Measurements from ENCODE around the gene PTH2R.

The PTH2R gene
- 0 to 0.39 (median 0.13) reads per million in 9 experiments for total RNA-seq

DNA sequence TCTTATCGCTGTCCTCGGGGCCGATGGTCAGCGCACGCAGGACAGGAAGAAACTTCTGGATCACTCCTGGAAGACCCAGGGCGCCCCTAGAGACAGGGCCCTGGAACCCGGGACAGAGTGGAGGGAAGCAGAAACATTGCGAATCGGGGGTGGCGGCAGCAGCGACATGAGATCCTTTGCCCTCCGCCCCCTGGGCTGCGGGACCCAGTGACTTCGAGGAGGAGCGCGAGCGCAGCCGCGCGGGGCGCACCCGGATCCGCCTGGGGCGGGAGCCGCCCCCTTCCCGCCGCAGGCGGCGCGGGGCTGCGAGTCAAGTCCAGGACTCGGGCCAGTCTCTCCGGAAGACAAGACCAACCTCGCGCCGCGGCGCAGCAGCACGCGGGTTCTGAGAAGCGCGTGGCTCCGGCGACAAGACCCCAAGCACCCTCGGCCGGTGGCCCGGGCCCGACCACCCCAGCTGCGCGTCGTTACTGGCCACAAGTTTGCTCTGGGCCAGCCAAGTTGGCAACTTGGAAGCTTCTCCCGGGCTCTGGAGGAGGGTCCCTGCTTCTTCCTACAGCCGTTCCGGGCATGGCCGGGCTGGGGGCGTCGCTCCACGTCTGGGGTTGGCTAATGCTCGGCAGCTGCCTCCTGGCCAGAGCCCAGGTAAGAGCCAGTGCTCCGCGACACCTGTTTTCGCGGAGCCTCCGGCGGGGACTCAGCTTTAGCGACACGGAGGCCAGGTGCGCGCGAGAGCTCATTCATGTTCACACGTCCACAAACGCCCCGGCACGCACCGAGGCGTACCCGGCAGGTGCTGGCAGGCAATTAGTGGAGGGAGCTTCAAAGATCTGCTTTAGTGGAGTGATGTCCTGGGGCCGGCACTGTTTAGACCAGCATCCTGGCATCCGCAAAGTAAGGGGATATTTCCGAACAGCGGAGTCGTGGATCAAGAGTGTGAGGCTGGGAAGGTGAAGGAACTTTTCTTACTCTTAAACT lies at the start of gene PTH2R:
TSS of gene PTH2R (plus strand) at position 319 of the 978 bp plus-strand sequence. CDS start at position 571, 252 bp downstream.
- no peak for DNase-seq
- no peak within 1 kb of the TSS for H3K27ac Mint-ChIP-seq
- H3K4me1 Mint-ChIP-seq (ENCODE audit: low read depth in 2 of 2), result peaks cover 0 to 2% of the 10 kb centered on the region in 2 donors

DNA sequence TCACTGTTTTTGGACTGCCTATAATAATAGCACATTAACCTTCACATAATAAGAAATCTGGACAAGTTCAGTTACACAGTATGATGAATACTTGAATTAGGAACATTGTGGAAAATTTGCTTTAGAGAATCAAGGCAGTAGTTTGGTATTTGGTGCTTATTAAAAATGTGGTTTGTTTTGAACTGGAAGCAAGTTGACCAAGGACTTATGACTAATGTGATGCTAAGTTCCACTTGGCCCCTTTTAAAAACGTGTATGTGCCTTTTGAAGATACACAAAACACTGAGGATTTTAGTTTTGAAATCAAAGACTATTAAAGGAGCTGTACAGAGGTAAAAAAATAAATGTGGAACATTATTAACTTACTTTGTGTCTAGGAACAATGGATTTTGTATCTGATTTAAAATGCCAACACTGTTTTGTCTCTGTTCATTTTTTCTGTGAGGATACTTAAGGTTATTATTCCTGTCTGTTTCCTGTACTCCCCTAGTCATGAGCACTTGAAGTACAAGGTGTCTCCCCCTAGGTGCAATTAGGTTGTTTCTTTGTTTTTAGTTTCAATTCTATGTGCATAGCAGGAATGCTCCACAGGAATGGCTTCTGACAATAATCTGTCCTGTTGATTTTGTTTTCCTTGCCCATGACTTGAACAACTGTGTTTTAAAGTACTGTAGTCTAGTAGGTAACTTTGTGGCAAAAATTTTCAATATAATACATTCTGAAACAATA lies 49.6 kb upstream of the PTH2R start:
- Mint-ChIP-seq H3K27me3 (no peaks in the 10 kb centered on the region), H3K27ac (peak overlapping the region; percentile 17 to 70), H3K4me3 (no peak overlapping the region), H3K4me1 (ENCODE audit: low read depth in 2 of 2) (peaks cover 2 to 4% of the 10 kb centered on the region in 2 donors), H3K9me3 (no peaks in the 10 kb centered on the region), H3K36me3 (ENCODE audit: insufficient read depth) (peaks cover 44% of the 10 kb centered on the region)
- ATAC-seq (replicated peaks), result no peak
- DNase-seq, result no peak

More for the DNA sequence above, at the start of gene PTH2R:
- Mint-ChIP-seq H3K36me3 (ENCODE audit: insufficient read depth) (peaks cover 2% of the 10 kb centered on the region), H3K9me3 (no peaks in the 10 kb centered on the region), H3K27me3 (peaks cover 64 to 72% of the 10 kb centered on the region in 2 donors), H3K4me3 (no peak within 1 kb of the TSS)
- ATAC-seq (replicated peaks), result no peak

- Mint-ChIP-seq H3K36me3 (ENCODE audit: insufficient read depth) (peaks cover 24% of the 10 kb centered on the region), H3K4me3 (peak overlapping the region in 1 of 2 donors; percentile 33), H3K4me1 (ENCODE audit: low read depth in 2 of 2) (peaks cover 6 to 10% of the 10 kb centered on the region in 2 donors), H3K9me3 (no peaks in the 10 kb centered on the region), H3K27ac (no peak overlapping the region), H3K27me3 (no peaks in the 10 kb centered on the region)
- ATAC-seq (replicated peaks) (no peak), DNase-seq (no peak)
These were observed 47.6 kb upstream of the PTH2R start for GRCh38 chr2:208358758-208359631.

GRCh38 chr2:208359632-208359986 lies 47.0 kb upstream of the PTH2R start:
- H3K36me3 Mint-ChIP-seq (ENCODE audit: insufficient read depth), result peaks cover 18% of the 10 kb centered on the region
- no peak for DNase-seq
- no peaks in the 10 kb centered on the region for H3K9me3 Mint-ChIP-seq
- no peaks in the 10 kb centered on the region for H3K27me3 Mint-ChIP-seq
- ATAC-seq (replicated peaks), result peak; percentile 44
- H3K4me1 Mint-ChIP-seq (ENCODE audit: low read depth in 2 of 2), result peaks cover 6 to 14% of the 10 kb centered on the region in 2 donors
- no peak overlapping the region for H3K27ac Mint-ChIP-seq
- peak overlapping the region in 1 of 2 donors; percentile 33 for H3K4me3 Mint-ChIP-seq

GRCh38 chr2:208360259-208361076 lies 46.1 kb upstream of the PTH2R start:
- Mint-ChIP-seq H3K36me3 (ENCODE audit: insufficient read depth) (peaks cover 13% of the 10 kb centered on the region), H3K9me3 (peaks cover 0 to 4% of the 10 kb centered on the region in 2 donors), H3K4me1 (ENCODE audit: low read depth in 2 of 2) (peaks cover 6 to 14% of the 10 kb centered on the region in 2 donors), H3K27ac (no peak overlapping the region), H3K4me3 (no peak overlapping the region), H3K27me3 (no peaks in the 10 kb centered on the region)
- no peak for ATAC-seq (replicated peaks)
- no peak for DNase-seq

DNA sequence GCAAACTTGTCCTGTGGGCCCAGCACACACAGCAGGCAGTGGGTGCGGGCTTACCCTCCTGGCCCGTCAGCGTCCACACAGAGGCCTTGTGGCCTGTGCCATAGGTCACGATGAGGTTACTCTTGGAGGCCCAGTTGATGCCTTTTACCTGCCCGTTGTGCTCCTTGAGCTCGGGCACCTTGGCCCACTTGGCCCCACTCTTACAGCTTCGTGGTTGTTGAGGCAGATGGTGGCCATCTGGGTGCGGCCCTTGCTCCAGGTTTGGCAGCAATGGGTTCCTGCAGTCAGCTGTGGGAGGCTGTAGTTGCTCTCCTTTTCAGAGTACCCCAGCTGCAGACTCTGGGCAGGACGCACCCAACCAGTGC lies 45.5 kb upstream of the PTH2R start:
- H3K27ac Mint-ChIP-seq, result no peak overlapping the region
- H3K4me3 Mint-ChIP-seq, result no peak overlapping the region
- peaks cover 6 to 14% of the 10 kb centered on the region in 2 donors for H3K4me1 Mint-ChIP-seq (ENCODE audit: low read depth in 2 of 2)
- no peak for DNase-seq
- peaks cover 0 to 4% of the 10 kb centered on the region in 2 donors for H3K9me3 Mint-ChIP-seq
- no peaks in the 10 kb centered on the region for H3K27me3 Mint-ChIP-seq
- no peak for ATAC-seq (replicated peaks)
- H3K36me3 Mint-ChIP-seq (ENCODE audit: insufficient read depth), result peaks cover 10% of the 10 kb centered on the region

DNA sequence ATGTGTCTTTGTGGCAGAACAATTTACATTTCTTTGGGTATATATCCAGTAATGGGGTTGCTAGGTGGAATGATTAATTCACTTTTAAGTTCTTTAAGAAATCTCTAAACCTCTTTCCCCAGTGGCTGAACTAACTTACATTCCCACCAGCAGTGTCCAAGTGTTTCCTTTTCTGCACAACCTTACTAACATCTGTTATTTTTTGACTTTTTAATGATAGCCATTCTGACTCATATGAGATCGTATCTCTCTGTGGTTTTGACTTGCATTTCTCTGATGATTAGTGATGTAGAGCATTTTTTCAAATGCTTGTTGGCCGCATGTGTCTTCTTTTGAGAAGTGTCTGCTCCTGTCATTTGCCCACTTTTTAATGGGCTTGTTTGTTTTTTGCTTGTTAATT lies 43.1 kb upstream of the PTH2R start:
- H3K27me3 Mint-ChIP-seq, result peaks cover 0 to 6% of the 10 kb centered on the region in 2 donors
- no peak overlapping the region for H3K27ac Mint-ChIP-seq
- ATAC-seq (replicated peaks) (peak; percentile 19), DNase-seq (no peak)
- peaks cover 6 to 14% of the 10 kb centered on the region in 2 donors for H3K4me1 Mint-ChIP-seq (ENCODE audit: low read depth in 2 of 2)
- H3K4me3 Mint-ChIP-seq, result no peak overlapping the region
- H3K36me3 Mint-ChIP-seq (ENCODE audit: insufficient read depth), result peaks cover 5% of the 10 kb centered on the region
- H3K9me3 Mint-ChIP-seq, result peaks cover 0 to 4% of the 10 kb centered on the region in 2 donors

- DNase-seq (no peak), ATAC-seq (replicated peaks) (peak; percentile 29)
- Mint-ChIP-seq H3K36me3 (ENCODE audit: insufficient read depth) (no peaks in the 10 kb centered on the region), H3K4me3 (no peak overlapping the region), H3K27ac (no peak overlapping the region), H3K4me1 (ENCODE audit: low read depth in 2 of 2) (peaks cover 4 to 12% of the 10 kb centered on the region in 2 donors), H3K27me3 (peaks cover 7% of the 10 kb centered on the region in 2 donors), H3K9me3 (peaks cover 0 to 4% of the 10 kb centered on the region in 2 donors)
These were observed 40.1 kb upstream of the PTH2R start for GRCh38 chr2:208366215-208367127.

DNA sequence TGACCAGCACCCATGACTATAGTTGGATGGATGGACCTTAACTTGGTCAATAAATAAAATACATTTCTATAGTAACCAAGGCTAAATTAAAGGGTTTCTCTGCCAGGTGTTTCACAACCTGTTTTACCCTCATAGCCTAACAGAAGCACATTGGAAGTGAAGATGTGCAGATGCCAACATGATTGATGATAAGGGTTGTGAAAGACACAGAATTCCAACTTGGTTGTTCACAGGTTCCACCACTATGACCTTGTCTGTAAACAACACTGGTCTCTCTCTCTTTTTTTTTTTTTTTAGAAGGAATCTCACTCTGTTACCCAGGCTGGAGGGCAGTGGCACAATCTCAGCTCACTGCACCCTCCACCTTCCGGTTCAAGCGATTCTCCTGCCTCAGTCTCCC lies 37.5 kb upstream of the PTH2R start:
- Mint-ChIP-seq H3K4me1 (ENCODE audit: low read depth in 2 of 2) (peaks cover 0 to 3% of the 10 kb centered on the region in 2 donors), H3K4me3 (no peak overlapping the region), H3K36me3 (ENCODE audit: insufficient read depth) (no peaks in the 10 kb centered on the region), H3K27me3 (peaks cover 7% of the 10 kb centered on the region in 2 donors), H3K27ac (no peak overlapping the region), H3K9me3 (peaks cover 0 to 4% of the 10 kb centered on the region in 2 donors)
- ATAC-seq (replicated peaks) (no peak), DNase-seq (no peak)

DNA sequence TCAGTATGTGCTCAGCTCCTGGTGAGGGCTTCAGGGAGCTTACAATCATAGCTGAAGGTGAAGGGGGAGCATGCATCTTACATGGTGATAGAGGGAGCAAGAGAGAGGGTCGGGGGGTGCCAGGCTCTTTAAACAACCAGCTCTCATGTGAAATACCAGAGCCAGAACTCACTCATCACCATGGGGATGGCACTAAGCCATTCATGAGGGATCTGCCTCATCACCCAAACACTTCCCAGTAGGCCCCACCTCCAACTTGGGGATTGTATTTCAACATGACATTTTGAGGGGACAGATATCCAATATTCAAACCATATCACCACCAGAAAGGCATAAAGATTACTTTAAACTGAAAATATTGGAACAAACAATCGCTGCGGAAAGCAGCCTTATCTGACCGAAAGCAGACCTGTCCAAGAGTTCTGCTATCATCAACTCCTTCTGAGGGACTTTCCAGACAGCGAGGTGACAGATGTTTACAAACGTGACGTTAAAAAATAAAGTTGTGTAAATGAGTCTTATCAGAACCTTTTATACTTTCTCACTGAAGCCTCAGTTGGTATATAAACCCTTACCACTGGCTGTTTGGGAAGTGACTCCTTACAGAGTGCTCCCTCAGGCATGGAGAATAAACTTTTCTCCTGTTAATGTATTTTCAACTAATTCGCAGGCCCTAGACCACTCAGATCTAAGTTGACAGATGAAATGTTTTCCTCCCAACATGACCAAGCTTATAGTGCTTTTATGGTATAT lies 35.5 kb upstream of the PTH2R start:
- Mint-ChIP-seq H3K27me3 (peaks cover 13 to 24% of the 10 kb centered on the region in 2 donors), H3K4me1 (ENCODE audit: low read depth in 2 of 2) (no peaks in the 10 kb centered on the region), H3K27ac (no peak overlapping the region), H3K4me3 (no peak overlapping the region), H3K9me3 (no peaks in the 10 kb centered on the region), H3K36me3 (ENCODE audit: insufficient read depth) (no peaks in the 10 kb centered on the region)
- DNase-seq (no peak), ATAC-seq (replicated peaks) (no peak)

DNA sequence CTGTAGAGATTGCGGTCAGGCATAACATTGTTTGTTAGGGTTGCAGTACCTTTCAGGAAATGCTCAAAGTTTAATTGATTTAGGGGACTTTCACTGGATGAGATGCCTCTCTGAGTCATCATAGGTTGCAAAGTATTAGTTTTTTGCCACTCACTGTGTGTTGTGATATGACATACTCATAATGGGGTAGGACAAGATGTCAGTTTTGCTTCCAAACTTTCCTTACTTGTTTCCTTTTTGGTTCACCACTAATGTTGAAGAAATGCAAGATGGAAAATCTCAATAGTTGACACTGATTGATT lies 35.0 kb upstream of the PTH2R start:
- ATAC-seq (replicated peaks) (no peak), DNase-seq (no peak)
- no peak overlapping the region for H3K4me3 Mint-ChIP-seq
- no peaks in the 10 kb centered on the region for H3K36me3 Mint-ChIP-seq (ENCODE audit: insufficient read depth)
- H3K27me3 Mint-ChIP-seq, result peaks cover 13 to 24% of the 10 kb centered on the region in 2 donors
- no peaks in the 10 kb centered on the region for H3K4me1 Mint-ChIP-seq (ENCODE audit: low read depth in 2 of 2)
- H3K9me3 Mint-ChIP-seq, result no peaks in the 10 kb centered on the region
- H3K27ac Mint-ChIP-seq, result no peak overlapping the region

Data from effector memory CD8-positive, alpha-beta T cell (primary cell).